VCaP (cell line): ENCODE data around the gene PIP5KL1.
A peak's percentile ranks its signal among the peaks of the same experiment; 100 is the strongest.

ENCODE experiments used
- H3K27ac ChIP-seq: fragments of 450-650 bp; 2 replicates; pipeline ENCODE4 v1.5.1; 2017
- TF ChIP-seq, protein P1 (sequence below): fragments of 450-650 bp; conservative IDR thresholded peaks from 2 replicates; pipeline ENCODE4 v1.5.1; 2017; ENCODE audit warnings: mild to moderate bottlenecking, moderate library complexity

PIP5KL1 gene

DNA sequence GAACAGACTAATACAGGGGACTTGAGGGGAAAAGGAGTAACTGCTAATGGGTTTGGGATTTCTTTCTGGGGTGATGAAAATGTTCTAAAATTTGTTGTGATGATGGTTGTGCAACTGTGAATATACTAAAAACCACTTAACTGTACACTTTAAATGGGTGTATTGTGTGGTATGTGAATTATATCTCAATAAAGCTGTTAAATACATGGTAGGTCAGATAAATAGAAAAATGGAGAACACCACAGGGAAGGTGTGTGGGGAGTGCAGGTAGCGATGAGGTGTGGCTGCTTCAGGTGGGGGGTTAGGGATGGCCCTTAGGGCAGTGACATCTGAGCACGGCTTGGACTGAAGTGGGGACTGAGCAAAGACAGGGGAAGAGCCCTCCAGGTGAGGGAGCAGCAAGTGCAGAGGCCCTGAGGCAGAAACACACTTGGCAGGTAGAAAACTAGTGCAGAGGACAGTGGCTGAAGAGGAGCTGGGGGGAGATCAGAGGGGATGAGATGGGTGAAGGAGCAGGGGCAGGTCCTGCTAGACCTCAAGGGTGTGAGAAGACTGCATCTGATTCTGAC lies 29.3 kb upstream of the PIP5KL1 start:
- H3K27ac ChIP-seq = peak overlapping the region; percentile 36
- TF ChIP-seq, protein P1, sequence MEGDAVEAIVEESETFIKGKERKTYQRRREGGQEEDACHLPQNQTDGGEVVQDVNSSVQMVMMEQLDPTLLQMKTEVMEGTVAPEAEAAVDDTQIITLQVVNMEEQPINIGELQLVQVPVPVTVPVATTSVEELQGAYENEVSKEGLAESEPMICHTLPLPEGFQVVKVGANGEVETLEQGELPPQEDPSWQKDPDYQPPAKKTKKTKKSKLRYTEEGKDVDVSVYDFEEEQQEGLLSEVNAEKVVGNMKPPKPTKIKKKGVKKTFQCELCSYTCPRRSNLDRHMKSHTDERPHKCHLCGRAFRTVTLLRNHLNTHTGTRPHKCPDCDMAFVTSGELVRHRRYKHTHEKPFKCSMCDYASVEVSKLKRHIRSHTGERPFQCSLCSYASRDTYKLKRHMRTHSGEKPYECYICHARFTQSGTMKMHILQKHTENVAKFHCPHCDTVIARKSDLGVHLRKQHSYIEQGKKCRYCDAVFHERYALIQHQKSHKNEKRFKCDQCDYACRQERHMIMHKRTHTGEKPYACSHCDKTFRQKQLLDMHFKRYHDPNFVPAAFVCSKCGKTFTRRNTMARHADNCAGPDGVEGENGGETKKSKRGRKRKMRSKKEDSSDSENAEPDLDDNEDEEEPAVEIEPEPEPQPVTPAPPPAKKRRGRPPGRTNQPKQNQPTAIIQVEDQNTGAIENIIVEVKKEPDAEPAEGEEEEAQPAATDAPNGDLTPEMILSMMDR = no peak

DNA sequence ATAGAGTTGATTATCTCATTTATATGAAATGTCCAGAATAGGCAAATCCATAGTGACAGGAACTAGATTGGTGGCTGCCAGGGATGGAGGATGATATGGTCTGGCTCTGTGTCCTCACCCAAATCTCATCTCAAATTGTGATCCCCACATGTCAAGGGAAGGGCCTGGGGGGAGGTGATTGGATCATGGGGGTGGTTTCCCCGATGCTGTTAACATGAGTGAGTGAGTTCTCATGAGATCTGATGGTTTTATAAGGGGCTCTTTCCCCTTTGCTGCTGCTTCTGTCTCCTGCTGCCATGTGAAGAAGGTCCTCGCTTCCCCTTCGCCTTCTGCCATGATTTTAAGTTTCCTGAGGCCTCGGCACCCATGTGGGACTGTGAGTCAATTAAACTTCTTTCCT lies 28.8 kb upstream of the PIP5KL1 start:
- H3K27ac ChIP-seq = no peak overlapping the region
- TF ChIP-seq, protein P1 = no peak

DNA sequence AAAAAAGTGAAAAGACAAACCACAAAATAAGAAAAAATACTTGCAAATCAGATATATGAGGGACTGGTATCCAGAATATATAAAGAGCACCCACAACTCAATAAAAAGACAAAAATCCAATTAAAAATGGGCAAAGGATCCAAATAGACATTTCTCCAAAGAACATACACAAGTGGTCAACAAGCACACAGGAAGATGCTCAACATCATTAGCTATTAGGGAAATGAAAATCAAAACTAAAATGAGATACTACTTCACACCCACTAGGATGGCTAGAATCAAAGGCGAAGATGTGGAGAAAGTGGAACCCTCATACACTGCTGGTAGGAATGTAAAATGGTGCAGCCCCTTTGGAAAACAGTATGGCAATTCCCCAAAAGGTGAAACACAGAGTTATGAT lies 28.2 kb upstream of the PIP5KL1 start:
- TF ChIP-seq, protein P1 = no peak
- no peak overlapping the region for H3K27ac ChIP-seq

DNA sequence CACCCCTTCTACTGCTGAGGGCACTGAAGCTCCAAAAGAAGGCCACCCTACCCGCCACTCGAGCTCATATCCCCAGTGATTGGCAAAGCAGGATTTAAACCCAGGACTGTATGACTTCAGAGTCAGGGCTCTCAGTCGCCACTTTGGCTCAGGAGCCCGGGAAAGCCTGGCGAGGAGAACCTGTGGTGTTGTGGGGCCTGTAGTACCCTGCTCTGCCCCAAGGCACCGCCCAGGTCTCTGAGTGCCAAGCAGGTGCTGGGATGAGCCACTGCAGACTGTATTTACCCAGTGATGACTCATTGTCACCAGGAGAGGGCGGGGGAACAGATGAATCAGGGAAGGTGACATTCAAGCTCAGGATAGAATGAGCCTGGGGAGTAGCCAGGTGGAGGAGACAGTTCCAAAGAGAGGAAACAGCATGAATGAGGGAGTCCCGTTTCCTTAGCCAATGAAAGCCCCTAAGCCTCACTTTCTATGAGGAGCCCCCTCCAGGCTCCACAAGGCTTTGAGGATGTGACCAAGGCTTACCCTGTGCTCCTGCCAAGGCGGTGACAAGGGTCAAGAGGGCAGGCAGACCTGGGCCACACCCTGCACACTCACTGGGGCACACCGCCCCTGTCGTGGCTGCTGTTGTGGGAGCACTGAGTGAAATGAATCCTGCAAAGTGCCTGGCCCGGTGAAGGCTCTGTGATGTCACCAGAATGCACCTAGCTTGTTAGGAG lies 24.9 kb upstream of the PIP5KL1 start:
- TF ChIP-seq, protein P1 = peak; percentile 88
- peak overlapping the region; percentile 61 for H3K27ac ChIP-seq

DNA sequence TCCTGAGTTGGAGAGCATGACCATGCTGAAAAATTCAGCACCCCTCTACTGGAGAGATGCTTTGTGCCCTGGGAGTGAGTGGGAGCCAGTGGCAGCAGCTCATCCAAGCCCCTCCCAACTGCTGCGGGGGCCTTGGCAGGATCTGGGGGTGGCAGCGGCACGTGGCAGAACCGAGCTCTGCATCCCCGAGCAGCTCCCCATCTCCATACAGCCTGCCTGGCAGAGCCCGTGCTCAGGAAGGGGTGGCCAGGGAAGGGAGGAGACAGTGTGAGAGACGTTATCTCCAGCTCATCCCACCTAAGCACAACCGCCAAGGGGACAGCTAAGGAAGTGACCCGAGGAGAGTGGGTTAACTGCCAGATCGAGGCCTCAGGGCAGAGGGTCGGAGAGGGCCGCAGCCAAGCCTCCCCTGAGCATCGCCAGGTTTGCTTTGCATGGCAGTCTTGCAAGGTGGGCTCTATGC lies 24.3 kb upstream of the PIP5KL1 start:
- H3K27ac ChIP-seq = peak overlapping the region; percentile 61
- TF ChIP-seq, protein P1 = no peak

DNA sequence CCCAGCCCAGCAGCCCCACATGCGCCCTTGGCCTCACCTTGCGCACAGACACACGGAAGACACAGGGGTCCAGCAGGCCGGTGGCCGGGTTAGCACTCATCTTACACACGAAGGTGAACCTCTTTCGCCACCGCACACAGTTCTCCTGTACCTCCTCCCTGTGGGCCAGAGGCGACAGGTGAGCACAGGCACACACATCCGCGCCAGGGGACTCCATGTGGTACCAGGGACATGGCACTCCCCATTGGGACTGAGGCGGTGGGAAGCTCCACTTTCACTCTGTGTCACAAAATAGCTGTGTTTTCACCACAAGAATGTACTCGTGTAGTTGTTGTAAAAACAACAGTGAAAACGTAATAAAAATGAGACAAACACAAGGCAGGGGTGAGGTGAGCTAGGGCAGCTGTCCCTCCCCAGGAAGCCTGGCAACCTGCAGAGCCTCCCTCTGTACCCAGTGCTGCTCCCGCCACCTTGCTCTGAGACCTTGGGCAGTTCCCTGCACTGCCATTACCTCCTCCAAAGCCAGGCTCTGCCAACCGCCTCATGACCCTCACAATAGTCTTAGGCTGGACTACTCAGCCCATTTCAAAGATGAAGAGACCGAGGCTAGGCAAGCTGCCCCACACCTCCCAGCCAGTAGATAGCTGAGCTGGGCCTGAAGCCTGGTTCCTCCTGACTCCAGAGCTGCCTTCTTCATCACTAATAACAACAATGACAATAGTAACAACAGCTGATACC lies 23.4 kb upstream of the PIP5KL1 start:
- H3K27ac ChIP-seq = peak overlapping the region; percentile 61

DNA sequence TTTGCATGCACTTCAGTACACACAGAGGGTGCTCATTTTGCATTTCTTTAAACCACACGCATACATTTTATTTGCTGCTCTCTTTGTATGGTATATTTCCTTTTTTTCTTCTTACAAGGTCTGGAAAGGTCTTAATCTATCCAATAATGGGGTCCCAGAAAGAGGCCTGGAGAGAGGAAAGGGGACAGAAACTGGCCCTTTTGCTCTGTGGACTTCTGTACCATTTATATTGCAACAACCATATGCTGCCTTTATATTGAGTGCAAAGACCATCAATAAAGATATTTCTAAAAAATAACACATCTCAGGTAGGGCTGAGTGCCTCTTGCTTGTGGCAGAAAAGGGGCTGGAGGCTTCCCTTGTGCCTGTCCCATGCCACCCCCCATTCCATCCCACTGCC lies 22.6 kb upstream of the PIP5KL1 start:
- peak overlapping the region; percentile 61; the same call in 1 of the 2 replicates for H3K27ac ChIP-seq

More for the DNA sequence above, 23.4 kb upstream of the PIP5KL1 start:
- TF ChIP-seq, protein P1 = no peak

More for the DNA sequence above, 22.6 kb upstream of the PIP5KL1 start:
- TF ChIP-seq, protein P1 = no peak
